Heart left ventricle (tissue), 13 donors: ENCODE results near the gene TMBIM1.

Experiments used
- CTCF ChIP-seq, 12 donors: fragments of 200-600 bp; sonication (generic) in 4 of 12; IDR thresholded peaks; one replicate each; pipeline versions ENCODE4 v1.5.0 to v1.8.0; 2018 to 2022; ENCODE audit warnings: antibody characterized with exemption in 12 of 12, mild to moderate bottlenecking in 5 of 12
- POLR2A ChIP-seq, 2 donors: fragments of 450-650 bp; IDR thresholded peaks; one replicate each; pipeline ENCODE4 v1.6.1; 2017; ENCODE audit warnings: antibody characterized with exemption in 2 of 2, mild to moderate bottlenecking in 2 of 2, moderate library complexity in 2 of 2
- donor health status: ischemic (EF 13 %, LVEDD 7.1; RV severe dilation, severe dysfunction).
- donor health status: DM: no; HTN: yes; CAD: no.
- donor health status: DM: no; HTN: no; CAD: no.
- donor health status: ischemic (EF 25% LVEDD 6.9; RV normal size, moderate dysfunction).
- donor health status: ischemic (EF 25% LVEDD 5.7; RV mildly dilated, moderate dysfunction).
- donor health status: ischemic (EF 35%, LVEDD 5.7; RV mildly dilated, moderate dysfunction).
- donor health status: nonischemic (EF 11% LVEDD 7.7; RV severe dilation, severe dysfunction).
- donor health status: DM: yes; HTN: yes; CAD: no.
- donor health status: PGD.
- donor health status: ischemic (EF 29% LVEDD 5.4; RV normal size, mild dysfunction).
- donor health status: nonischemic (EF 23%, LVEDD 6.1; RV moderate dilation, normal function).

- TF ChIP-seq CTCF (IDR thresholded peaks at IDR 0.05) (no peak), POLR2A (IDR thresholded peaks at IDR 0.05) (no peak)
Observed at GRCh38 chr2:218285604-218286003, 6.7 kb downstream of the TMBIM1 start.
